HG02884 (cell line): Measurements from ENCODE around the gene SLC35F6.
"Not testable (repeated sequence)": the region's sequence is repeated elsewhere in the genome, so short reads cannot be mapped to it uniquely, and the experiment has no call there.

Source experiments
- ATAC-seq: cut with Tn5 transposase; IDR thresholded peaks from one replicate; pipeline ENCODE4 v1.9.1; 2021; ENCODE audit warnings: mild to moderate bottlenecking, moderate library complexity; ENCODE audit not compliant: unreplicated experiment

The SLC35F6 gene

GRCh38 chr2:26780203-26780760 lies 16.2 kb downstream of the SLC35F6 start:
- no peak for ATAC-seq

DNA sequence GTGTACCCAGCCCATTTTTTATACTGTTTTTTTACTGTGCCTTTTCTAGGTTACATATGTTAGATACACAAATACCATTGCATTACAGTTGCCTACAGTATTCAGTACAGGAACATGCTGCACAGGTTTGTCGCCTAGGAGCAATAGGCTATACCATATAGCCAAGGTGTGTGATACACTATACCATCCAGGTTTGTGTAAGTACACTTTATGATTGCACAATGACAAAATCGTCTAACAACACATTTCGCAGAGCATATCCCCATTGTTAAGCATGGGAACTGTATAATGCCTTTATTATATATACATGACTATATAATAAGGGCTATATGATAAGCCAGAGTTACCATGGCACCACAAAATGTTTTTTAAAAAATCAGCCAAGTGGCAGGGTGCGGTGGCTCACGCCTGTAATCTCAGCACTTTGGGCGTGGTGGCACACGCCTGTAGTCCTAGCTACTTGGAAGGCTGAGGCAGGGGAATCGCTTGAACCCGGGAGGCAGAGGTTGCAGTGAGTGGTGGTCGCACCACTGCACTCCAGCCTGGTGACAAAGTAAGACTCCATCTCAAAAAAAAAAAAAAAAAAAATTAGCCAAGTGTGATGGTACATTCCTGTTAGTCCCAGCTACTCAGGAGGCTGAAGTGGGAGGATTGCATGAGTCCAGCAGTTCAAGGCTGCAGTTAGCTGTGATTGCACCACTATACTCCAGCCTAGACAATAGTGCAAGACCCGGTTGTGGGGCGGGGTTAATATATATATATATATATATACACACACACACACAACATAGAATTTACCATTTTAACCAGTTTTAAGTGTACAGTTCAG lies 19.0 kb downstream of the SLC35F6 start:
- no peak for ATAC-seq

- ATAC-seq: no peak
These were observed 20.6 kb downstream of the SLC35F6 start for GRCh38 chr2:26784570-26785234.

GRCh38 chr2:26785431-26786206 lies 21.5 kb downstream of the SLC35F6 start, which contains the start of gene CENPA:
CENPA (plus strand) TSS chr2:26786056; CDS start chr2:26786197, 141 bp downstream.
- ATAC-seq: peak; percentile 98

- ATAC-seq: peak; percentile 9
These were observed 22.3 kb downstream of the SLC35F6 start for GRCh38 chr2:26786207-26787028.

GRCh38 chr2:26792720-26793119 lies 28.6 kb downstream of the SLC35F6 start:
- no peak for ATAC-seq

DNA sequence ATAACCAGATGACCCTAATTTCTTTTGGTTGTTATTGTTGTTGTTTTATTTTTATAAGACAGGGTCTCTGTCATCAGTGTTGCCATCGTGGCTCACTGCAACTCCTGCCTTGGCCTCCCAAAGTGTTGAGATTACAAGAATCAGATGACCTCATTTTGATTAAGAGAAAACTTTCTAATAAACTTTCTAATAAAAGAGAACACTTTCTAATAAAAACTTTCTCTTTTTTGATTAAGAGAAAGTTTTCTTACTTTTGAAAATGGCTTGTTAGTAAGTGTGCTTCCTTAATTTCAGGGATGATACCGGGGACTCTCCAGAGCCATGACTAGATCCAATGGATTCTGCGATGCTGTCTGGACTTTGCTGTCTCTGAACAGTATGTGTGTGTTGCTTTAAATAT lies 29.4 kb downstream of the SLC35F6 start:
- no peak for ATAC-seq

DNA sequence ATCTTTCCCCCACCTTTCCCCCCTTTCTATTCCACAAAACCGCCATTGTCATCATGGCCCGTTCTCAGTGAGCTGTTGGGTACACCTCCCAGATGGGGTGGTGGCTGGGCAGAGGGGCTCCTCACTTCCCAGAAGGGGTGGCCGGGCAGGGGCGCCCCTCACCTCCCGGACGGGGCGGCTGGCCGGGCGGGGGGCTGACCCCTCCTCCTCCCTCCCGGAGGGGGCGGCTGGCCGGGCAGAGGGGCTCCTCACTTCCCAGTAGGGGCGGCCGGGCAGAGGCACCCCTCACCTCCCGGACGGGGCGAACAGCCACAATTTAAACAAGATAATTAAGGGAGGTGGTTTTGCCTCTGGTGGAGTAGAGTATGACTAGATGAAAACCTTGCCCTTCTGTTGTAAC lies 31.1 kb downstream of the SLC35F6 start:
- ATAC-seq: not testable (repeated sequence)

- no peak for ATAC-seq
These were observed 37.2 kb downstream of the SLC35F6 start for GRCh38 chr2:26801328-26801727.

- no peak for ATAC-seq
These were observed 37.7 kb downstream of the SLC35F6 start for GRCh38 chr2:26801796-26802195.

- ATAC-seq: no peak
These were observed 41.2 kb downstream of the SLC35F6 start for GRCh38 chr2:26805241-26805676.

DNA sequence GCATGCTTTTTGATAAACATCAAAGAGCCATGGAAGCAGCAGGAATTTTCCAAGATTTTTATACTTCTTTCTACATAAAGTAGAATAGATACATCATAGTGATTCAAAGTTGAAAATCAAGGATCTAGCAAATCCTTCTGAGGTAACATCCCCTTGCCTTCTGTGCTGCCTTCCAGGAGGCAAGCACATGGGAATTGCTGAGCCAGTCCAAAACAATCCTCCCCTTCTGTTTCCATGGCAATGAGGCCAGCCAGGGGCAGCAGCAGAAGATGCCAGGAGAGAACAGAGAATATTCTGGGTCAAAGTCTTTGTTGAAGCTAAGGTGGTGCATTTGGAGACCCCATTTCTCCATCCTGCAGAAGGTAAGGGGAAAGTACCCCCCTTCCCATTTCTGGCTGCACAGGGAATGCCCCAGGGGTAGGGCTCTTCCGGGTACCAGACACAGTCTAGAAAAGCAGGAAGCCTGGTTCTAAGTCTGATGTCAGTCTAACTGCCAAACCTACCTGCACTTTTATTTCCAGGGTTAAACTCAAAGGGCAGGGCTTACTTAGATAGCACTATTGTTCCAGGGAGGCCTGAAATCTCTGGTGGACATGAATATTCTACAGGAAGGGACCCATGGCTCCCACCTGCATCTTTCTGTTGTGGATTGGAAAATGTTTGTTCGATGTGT lies 43.8 kb downstream of the SLC35F6 start:
- no peak for ATAC-seq

- no peak for ATAC-seq
These were observed 45.1 kb downstream of the SLC35F6 start for GRCh38 chr2:26809211-26809610.

DNA sequence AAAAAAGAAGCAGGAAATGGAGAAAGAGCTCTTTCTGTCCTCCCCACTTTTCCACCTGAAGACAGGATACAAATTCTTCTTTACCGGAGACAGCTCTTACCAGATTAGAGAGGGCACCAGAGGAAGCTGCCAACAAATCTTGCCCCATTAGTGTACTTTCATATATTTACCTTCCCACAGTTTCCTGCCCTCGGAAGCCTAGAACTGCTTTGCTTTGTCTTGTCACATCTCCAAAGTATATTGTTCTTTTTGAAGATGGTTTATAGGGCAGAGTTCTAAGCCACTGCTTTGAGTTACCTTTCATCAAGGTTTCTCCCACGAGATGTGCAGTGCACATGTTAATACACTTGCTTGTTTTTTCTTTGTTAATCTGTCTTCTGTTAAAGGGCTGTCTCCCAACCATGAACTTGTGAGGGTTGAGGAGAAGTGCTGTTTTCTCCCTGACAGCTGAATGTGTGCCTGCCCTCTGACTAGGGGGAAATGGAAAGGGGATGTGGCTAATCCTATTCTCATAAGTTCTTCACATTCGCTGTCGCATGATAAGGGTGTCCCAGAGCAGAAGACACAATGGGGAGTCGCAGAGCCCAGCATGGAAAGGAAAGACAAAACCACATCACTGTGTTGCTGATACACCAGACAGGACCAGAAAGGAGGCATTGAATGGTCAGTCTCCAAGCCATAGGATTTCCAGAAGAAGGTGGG lies 45.9 kb downstream of the SLC35F6 start:
- no peak for ATAC-seq

GRCh38 chr2:26811261-26811660 lies 47.2 kb downstream of the SLC35F6 start:
- ATAC-seq: no peak

GRCh38 chr2:26811791-26812694 lies 48.0 kb downstream of the SLC35F6 start:
- no peak for ATAC-seq

- no peak for ATAC-seq
These were observed 48.6 kb downstream of the SLC35F6 start for GRCh38 chr2:26812731-26813130.
